Loucy (cell line): Measurements from ENCODE around the gene MGAT4C.

Experiments
- EZH2phosphoT487 ChIP-seq: fragments of 200-600 bp; IDR thresholded peaks from 2 replicates; pipeline ENCODE4 v1.6.1; 2018; ENCODE audit warnings: antibody characterized with exemption, mild to moderate bottlenecking, moderate library complexity, borderline replicate concordance
- TF ChIP-seq, protein P1 (sequence below): fragments of 200-600 bp; sonication (generic); conservative IDR thresholded peaks from 2 replicates; pipeline ENCODE4 v1.5.1; 2014; ENCODE audit warnings: mild to moderate bottlenecking, antibody characterized with exemption, low read length

DNA sequence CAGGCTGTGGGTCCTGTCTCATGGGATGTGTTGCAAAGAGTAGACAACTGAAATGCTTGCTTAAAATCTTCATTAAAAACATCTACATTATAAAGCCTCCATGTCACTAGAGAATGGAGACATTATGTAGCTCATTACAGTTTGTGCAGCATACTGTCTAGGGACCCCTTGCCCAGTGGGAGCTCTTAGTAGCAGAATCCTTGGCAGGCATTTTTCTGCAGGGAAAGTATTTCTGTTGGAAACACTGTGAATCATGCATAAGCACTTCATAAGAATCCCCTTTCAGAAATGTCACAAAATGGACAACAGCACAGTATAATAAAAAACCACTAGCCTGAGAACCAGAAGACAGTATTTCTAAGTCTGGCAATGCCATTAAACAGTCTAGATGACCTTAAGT, 174.3 kb downstream of the MGAT4C start:
- TF ChIP-seq, protein P1, sequence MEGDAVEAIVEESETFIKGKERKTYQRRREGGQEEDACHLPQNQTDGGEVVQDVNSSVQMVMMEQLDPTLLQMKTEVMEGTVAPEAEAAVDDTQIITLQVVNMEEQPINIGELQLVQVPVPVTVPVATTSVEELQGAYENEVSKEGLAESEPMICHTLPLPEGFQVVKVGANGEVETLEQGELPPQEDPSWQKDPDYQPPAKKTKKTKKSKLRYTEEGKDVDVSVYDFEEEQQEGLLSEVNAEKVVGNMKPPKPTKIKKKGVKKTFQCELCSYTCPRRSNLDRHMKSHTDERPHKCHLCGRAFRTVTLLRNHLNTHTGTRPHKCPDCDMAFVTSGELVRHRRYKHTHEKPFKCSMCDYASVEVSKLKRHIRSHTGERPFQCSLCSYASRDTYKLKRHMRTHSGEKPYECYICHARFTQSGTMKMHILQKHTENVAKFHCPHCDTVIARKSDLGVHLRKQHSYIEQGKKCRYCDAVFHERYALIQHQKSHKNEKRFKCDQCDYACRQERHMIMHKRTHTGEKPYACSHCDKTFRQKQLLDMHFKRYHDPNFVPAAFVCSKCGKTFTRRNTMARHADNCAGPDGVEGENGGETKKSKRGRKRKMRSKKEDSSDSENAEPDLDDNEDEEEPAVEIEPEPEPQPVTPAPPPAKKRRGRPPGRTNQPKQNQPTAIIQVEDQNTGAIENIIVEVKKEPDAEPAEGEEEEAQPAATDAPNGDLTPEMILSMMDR, result no peak
- no peak for TF ChIP-seq EZH2phosphoT487
